HG03045 (cell line): Measurements from ENCODE around the gene IGFN1.

Source experiments
- ATAC-seq: cut with Tn5 transposase; IDR thresholded peaks from one replicate; pipeline ENCODE4 v1.9.1; 2021; ENCODE audit warnings: mild to moderate bottlenecking, moderate library complexity; ENCODE audit not compliant: unreplicated experiment

The IGFN1 gene

GRCh38 chr1:201215531-201216357 is 25.1 kb downstream of the IGFN1 start:
- no peak for ATAC-seq

DNA sequence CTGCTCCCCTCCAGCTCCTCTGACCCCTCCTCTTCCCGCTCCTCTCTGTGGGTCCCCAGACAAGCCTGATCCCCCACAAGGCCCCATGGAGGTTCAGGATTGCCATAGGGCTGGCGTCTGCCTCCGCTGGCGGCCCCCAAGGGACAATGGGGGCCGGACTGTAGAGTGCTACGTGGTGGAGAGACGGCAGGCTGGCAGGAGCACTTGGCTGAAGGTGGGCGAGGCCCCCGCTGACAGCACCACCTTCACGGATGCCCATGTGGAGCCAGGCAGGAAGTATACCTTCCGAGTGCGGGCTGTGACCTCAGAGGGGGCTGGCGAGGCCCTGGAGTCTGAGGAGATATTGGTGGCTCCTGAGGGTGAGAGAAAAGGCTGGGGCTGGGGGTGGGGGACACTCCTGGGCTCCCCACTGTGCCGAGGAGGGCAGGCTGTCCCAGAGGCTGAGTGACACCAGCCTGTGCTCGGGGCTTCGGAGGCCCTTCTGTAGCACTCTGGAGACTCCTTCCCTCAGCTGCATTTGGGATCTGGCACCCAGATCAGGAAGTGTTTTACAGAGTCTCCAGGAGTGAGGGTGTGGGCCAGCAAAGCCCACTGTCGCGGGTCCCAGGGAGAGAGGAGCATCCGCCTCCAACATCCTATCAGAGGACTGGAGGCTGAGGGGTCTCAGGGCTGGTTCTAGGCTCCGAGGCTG is 25.9 kb downstream of the IGFN1 start:
- no peak for ATAC-seq

DNA sequence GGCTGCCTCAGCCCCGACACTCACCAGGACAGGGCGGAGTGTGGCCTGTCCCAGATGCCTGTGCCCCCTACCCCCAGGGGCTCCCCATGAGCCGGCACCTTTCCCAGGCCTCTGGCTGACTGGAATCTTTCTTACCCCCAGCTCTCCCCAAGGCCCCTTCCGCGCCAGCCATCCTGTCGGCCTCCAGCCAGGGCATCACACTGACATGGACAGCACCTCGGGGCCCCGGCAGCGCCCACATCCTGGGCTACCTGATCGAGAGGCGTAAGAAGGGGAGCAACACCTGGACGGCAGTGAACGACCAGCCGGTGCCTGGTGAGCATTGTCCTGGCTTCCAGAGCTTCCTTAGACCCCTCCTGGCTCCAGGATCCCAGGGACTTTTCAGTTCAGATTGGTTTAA is 26.5 kb downstream of the IGFN1 start:
- ATAC-seq, result no peak

DNA sequence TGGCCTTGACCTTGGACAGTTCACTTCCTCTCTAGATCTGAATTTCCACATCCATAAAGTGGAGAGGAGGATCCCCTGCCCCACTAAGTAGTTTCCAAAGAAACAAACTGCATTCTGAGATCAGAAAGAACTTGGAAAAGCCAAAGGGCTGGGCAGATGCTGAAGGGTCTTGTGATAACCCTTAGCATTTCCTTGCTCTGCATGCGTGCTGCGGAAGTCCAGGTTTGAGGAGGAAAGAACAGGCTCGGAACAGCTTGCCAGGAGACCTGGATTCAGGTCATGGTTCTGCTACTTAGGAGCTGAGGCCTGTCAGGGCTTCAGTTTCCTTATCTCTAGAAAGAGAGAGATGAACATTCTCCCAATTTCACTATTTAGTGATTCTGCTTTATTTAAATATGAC is 27.2 kb downstream of the IGFN1 start:
- no peak for ATAC-seq

DNA sequence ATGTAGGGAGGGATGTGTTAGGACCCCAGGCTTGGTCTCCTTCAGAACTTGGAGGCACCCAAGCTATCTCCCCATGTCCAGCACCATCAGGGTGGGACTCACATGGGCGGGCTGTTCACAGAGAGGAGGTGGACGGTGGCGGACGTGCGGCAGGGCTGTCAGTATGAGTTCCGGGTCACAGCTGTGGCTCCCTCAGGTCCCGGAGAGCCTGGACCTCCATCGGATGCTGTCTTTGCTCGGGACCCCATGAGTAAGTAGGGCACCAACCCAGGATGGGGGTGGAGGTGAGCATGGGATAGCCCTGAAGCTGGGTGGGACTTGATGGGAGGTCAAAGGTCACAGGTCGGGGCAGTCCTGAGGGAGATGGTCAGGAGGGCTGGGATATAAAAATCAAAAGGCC is 27.8 kb downstream of the IGFN1 start:
- ATAC-seq, result no peak

GRCh38 chr1:201219481-201220387 is 29.1 kb downstream of the IGFN1 start:
- no peak for ATAC-seq

- ATAC-seq, result no peak
These were observed 29.7 kb downstream of the IGFN1 start for GRCh38 chr1:201220388-201220715.

GRCh38 chr1:201221201-201221846 is 30.7 kb downstream of the IGFN1 start:
- ATAC-seq, result no peak

GRCh38 chr1:201222125-201222524 is 31.5 kb downstream of the IGFN1 start:
- no peak for ATAC-seq

DNA sequence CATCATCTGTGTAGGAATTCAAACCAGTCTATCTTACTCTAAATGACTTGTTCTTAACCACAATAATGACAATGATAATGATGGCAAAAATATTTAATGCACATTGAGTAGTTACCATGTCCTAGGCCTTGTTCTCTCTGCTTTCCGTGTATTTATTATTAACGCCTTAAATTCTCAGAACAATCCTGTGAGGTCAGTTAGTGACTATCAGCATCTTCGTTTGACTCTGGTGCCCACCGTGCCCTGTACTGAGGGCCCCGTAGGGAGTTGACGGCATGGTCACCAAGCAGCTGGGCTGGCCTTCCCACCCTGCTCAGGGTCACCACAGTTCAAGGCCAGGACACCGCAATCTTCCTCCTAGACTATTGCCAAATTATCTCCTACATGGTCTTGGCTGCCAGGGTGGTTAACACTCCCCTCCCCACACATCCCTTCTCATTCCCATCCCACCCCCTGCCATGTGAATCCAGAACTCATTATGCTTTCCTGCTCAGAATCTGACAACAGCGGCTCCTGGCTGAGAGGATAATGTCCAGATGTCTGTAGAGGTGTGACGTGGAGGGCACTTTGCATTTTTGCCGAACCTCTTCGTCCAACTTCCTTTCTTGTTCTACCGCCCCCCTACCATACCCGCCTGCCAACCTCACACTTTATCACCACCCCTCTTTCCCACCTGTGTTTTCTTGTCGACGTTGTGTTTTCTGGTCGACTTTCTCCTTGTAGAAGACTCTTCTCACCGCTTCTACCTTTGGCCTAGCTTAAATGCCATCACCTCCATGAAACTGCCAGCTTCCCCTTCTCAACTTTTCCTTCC is 33.4 kb downstream of the IGFN1 start:
- ATAC-seq, result no peak

DNA sequence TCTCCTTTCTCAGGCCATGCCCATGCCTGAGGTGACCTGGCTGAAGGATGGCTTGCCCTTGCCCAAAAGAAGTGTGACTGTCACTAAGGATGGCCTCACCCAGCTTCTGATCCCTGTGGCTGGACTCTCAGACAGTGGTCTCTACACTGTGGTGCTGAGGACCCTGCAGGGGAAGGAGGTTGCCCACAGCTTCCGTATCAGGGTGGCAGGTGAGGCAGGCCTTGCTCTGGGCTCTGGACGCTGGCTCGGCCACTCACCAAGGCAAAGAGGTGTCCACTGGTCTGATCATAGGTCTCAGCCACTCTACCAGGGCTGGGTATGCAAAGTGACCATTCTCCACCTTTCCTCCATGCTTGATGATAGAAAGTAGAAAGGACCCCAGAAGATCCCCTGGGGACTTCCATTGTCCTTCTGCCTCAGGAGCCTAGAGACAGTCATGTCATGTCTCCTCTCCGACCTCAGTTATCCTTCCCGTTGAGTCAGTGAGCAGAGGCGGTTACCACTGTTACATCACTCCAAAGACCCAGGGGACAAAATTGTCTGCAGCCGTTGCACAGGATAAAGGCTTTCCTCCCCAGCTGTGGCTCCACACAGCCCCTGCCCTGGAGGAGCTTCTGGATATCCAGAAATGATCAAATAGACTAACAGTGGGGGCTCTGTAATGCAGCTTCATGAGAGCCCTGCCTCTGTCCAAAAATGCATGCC is 34.2 kb downstream of the IGFN1 start:
- ATAC-seq, result no peak

DNA sequence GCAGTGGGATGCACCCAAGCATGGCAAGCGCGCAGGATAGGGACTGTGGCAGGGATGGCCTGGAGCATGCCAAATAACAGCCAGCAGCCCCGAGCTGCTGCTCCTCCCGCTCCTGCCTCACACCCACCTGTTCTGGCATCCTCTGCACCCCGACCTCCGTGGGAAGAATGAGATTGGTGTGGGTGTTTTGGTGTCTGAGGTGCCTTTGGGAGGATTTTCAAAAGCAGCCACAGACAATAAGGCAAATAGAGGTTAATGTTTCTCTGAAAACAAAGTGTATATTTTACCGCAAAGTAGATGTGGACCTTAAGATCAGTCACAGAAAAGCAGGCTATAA is 35.5 kb downstream of the IGFN1 start:
- no peak for ATAC-seq

GRCh38 chr1:201226859-201227488 is 36.4 kb downstream of the IGFN1 start:
- ATAC-seq, result no peak

GRCh38 chr1:201228011-201228983 is 37.7 kb downstream of the IGFN1 start:
- no peak for ATAC-seq

DNA sequence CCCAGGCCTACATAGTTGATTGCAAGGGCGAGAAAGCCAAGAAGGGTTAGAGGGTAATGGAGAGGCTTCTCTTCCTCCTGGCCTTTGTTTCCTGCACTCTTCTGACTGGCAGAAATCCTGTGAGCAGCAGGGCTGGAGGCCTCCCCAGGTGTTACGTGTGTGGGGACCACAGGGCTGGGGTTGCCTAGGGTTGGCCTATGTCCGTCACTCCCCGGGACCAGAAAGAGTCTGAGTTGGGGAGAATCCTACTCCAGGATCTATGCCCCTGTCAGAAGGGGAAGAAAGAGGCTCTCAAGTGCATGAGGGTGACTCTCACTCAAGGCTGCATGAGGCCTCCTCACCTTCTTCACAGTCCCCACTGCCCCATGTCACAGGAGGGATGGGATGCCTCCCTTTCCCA is 38.5 kb downstream of the IGFN1 start:
- ATAC-seq, result no peak

DNA sequence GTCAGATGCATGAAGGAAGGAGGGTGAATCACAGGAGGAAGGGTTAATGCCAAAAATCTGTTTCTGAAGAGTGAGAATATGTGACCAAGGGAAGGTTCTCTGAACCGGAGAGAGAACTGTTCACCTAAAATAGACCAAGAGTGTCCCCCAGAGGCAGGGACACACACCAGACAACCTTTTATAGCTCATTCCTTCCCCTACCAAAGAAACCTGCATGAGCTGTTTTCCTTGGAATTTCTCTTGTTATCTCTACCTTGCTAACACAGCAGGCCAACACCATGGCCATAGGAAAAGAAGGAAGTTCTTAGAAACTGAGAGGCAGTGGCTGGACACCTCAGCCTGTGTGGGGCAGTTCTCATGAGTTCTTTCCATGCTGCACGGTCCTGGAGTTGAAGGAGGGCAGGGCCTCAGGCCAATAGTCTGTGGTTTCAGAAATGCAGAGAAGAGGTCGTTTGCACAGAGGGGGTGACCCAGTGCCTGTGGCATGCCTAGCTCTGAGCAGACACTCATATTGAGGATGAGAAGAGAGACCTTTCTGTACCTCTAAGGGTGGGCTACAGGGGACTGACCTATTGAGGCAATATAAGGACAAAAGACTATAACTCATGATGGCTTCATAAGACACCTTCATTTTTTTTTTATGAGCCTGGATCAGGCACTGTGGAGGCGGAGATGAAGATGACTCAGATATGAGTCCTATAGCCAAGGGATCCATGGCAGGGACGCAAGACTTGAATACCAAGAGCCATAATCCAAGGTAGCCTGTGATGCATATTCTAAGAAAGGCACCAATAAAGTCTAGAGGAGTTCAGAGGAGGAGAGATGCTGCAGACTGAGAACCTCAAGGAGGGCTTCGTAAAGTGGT is 39.4 kb downstream of the IGFN1 start:
- ATAC-seq, result no peak

- no peak for ATAC-seq
These were observed 40.1 kb downstream of the IGFN1 start for GRCh38 chr1:201230676-201231075.
